ENCODE results near the gene TPP1.

Gene TPP1

GRCh38 chr11:6586434-6587359, 32.5 kb downstream of the TPP1 start:
- Histone ChIP-seq H3K36me3 (ENCODE audit: insufficient read depth, low read length) (no peaks in the 10 kb centered on the region), H3K9ac (ENCODE audit: low read depth, low read length) (no peak overlapping the region), H3K4me1 (ENCODE audit: insufficient read depth, low read length) (no peaks in the 10 kb centered on the region), H3K9me3 (ENCODE audit: control insufficient read depth, insufficient read depth, low read length) (peaks cover 2% of the 10 kb centered on the region; the same call in 1 of the 2 replicates)

GRCh38 chr11:6584528-6584927, 34.7 kb downstream of the TPP1 start:
- no peak overlapping the region for H3K9ac ChIP-seq (ENCODE audit: low read depth, low read length)
- no peaks in the 10 kb centered on the region for H3K36me3 ChIP-seq (ENCODE audit: insufficient read depth, low read length)
- H3K4me1 ChIP-seq (ENCODE audit: insufficient read depth, low read length), result no peaks in the 10 kb centered on the region
- peaks cover 2% of the 10 kb centered on the region; the same call in 1 of the 2 replicates for H3K9me3 ChIP-seq (ENCODE audit: control insufficient read depth, insufficient read depth, low read length)

GRCh38 chr11:6583584-6583983, 35.6 kb downstream of the TPP1 start:
- H3K9ac ChIP-seq (ENCODE audit: low read depth, low read length), result no peak overlapping the region
- H3K4me1 ChIP-seq (ENCODE audit: insufficient read depth, low read length), result no peaks in the 10 kb centered on the region
- H3K9me3 ChIP-seq (ENCODE audit: control insufficient read depth, insufficient read depth, low read length), result peaks cover 2% of the 10 kb centered on the region; the same call in 1 of the 2 replicates
- H3K36me3 ChIP-seq (ENCODE audit: insufficient read depth, low read length), result no peaks in the 10 kb centered on the region

GRCh38 chr11:6579681-6580080, 39.5 kb downstream of the TPP1 start:
- Histone ChIP-seq H3K9me3 (ENCODE audit: control insufficient read depth, insufficient read depth, low read length) (0 out of 2 replicates have a peak, but pooled peaks cover 2% of the 10 kb centered on the region), H3K9ac (ENCODE audit: low read depth, low read length) (no peak overlapping the region), H3K36me3 (ENCODE audit: insufficient read depth, low read length) (no peaks in the 10 kb centered on the region), H3K4me1 (ENCODE audit: insufficient read depth, low read length) (no peaks in the 10 kb centered on the region)

- Histone ChIP-seq H3K9me3 (ENCODE audit: control insufficient read depth, insufficient read depth, low read length) (0 out of 2 replicates have a peak, but pooled peaks cover 2% of the 10 kb centered on the region), H3K4me1 (ENCODE audit: insufficient read depth, low read length) (no peaks in the 10 kb centered on the region), H3K9ac (ENCODE audit: low read depth, low read length) (no peak overlapping the region)
Measured at GRCh38 chr11:6578134-6578533, 41.1 kb downstream of the TPP1 start.

GRCh38 chr11:6576471-6577373, 42.5 kb downstream of the TPP1 start:
- H3K4me1 ChIP-seq (ENCODE audit: insufficient read depth, low read length), result no peaks in the 10 kb centered on the region
- H3K9ac ChIP-seq (ENCODE audit: low read depth, low read length), result no peak overlapping the region
- H3K36me3 ChIP-seq (ENCODE audit: insufficient read depth, low read length), result no peaks in the 10 kb centered on the region
- H3K9me3 ChIP-seq (ENCODE audit: control insufficient read depth, insufficient read depth, low read length), result no peaks in the 10 kb centered on the region

More at GRCh38 chr11:6578134-6578533, 41.1 kb downstream of the TPP1 start:
- no peaks in the 10 kb centered on the region for H3K36me3 ChIP-seq (ENCODE audit: insufficient read depth, low read length)

GRCh38 chr11:6574816-6575715, 44.2 kb downstream of the TPP1 start:
- Histone ChIP-seq H3K9ac (ENCODE audit: low read depth, low read length) (no peak overlapping the region), H3K9me3 (ENCODE audit: control insufficient read depth, insufficient read depth, low read length) (no peaks in the 10 kb centered on the region; the same call in 1 of the 2 replicates), H3K4me1 (ENCODE audit: insufficient read depth, low read length) (no peaks in the 10 kb centered on the region), H3K36me3 (ENCODE audit: insufficient read depth, low read length) (no peaks in the 10 kb centered on the region)

- Histone ChIP-seq H3K4me1 (ENCODE audit: insufficient read depth, low read length) (peaks cover 4% of the 10 kb centered on the region; the same call in 1 of the 2 replicates), H3K36me3 (ENCODE audit: insufficient read depth, low read length) (no peaks in the 10 kb centered on the region), H3K9ac (ENCODE audit: low read depth, low read length) (no peak overlapping the region), H3K9me3 (ENCODE audit: control insufficient read depth, insufficient read depth, low read length) (no peaks in the 10 kb centered on the region; the same call in 1 of the 2 replicates)
Measured at GRCh38 chr11:6572215-6572614, 47.0 kb downstream of the TPP1 start.

GRCh38 chr11:6571434-6572008, 47.7 kb downstream of the TPP1 start:
- Histone ChIP-seq H3K9ac (ENCODE audit: low read depth, low read length) (no peak overlapping the region), H3K4me1 (ENCODE audit: insufficient read depth, low read length) (peaks cover 4% of the 10 kb centered on the region; the same call in 1 of the 2 replicates), H3K36me3 (ENCODE audit: insufficient read depth, low read length) (no peaks in the 10 kb centered on the region), H3K9me3 (ENCODE audit: control insufficient read depth, insufficient read depth, low read length) (no peaks in the 10 kb centered on the region; the same call in 1 of the 2 replicates)

GRCh38 chr11:6570691-6571427, 48.4 kb downstream of the TPP1 start:
- H3K9me3 ChIP-seq (ENCODE audit: control insufficient read depth, insufficient read depth, low read length), result no peaks in the 10 kb centered on the region; the same call in 1 of the 2 replicates
- peaks cover 4% of the 10 kb centered on the region; the same call in 1 of the 2 replicates for H3K4me1 ChIP-seq (ENCODE audit: insufficient read depth, low read length)
- H3K36me3 ChIP-seq (ENCODE audit: insufficient read depth, low read length), result no peaks in the 10 kb centered on the region
- H3K9ac ChIP-seq (ENCODE audit: low read depth, low read length), result no peak overlapping the region

GRCh38 chr11:6569706-6570105, 49.5 kb downstream of the TPP1 start:
- H3K9ac ChIP-seq (ENCODE audit: low read depth, low read length), result no peak overlapping the region
- H3K9me3 ChIP-seq (ENCODE audit: control insufficient read depth, insufficient read depth, low read length), result no peaks in the 10 kb centered on the region; the same call in 1 of the 2 replicates
- peaks cover 8% of the 10 kb centered on the region for H3K4me1 ChIP-seq (ENCODE audit: insufficient read depth, low read length)
- H3K36me3 ChIP-seq (ENCODE audit: insufficient read depth, low read length), result no peaks in the 10 kb centered on the region

- Histone ChIP-seq H3K36me3 (ENCODE audit: insufficient read depth, low read length) (no peaks in the 10 kb centered on the region), H3K4me1 (ENCODE audit: insufficient read depth, low read length) (peaks cover 10% of the 10 kb centered on the region), H3K9me3 (ENCODE audit: control insufficient read depth, insufficient read depth, low read length) (no peaks in the 10 kb centered on the region; the same call in 1 of the 2 replicates), H3K9ac (ENCODE audit: low read depth, low read length) (no peak overlapping the region)
Measured at GRCh38 chr11:6568191-6568918, 50.9 kb downstream of the TPP1 start.
